GM20000 (cell line): ENCODE results near the gene TPRA1.

ENCODE experiments used
- DNase-seq: peaks from one replicate; pipeline ENCODE4 v3.0.0; 2012; ENCODE audit warnings: low spot score
- CTCF ChIP-seq: IDR thresholded peaks from 2 replicates; pipeline ENCODE4 v1.5.1; 2012; ENCODE audit warnings: mild to moderate bottlenecking, control low read depth; ENCODE audit errors: extremely low read depth, missing control alignments

Gene TPRA1

GRCh38 chr3:127632035-127632820 lies 41.7 kb upstream of the TPRA1 start:
- no peak for DNase-seq
- TF ChIP-seq CTCF, result no peak

GRCh38 chr3:127630811-127631714 lies 40.5 kb upstream of the TPRA1 start:
- no peak for TF ChIP-seq CTCF
- no peak for DNase-seq

GRCh38 chr3:127629467-127630403 lies 39.2 kb upstream of the TPRA1 start:
- TF ChIP-seq CTCF, result no peak
- DNase-seq, result peak; percentile 42

- peak; percentile 91 for DNase-seq
- no peak for TF ChIP-seq CTCF
These were observed 38.4 kb upstream of the TPRA1 start, which contains the start of gene PODXL2 for GRCh38 chr3:127628788-127629466. PODXL2 (plus strand) TSS chr3:127629185; CDS start chr3:127629220, 35 bp downstream.

- TF ChIP-seq CTCF, result no peak
- no peak for DNase-seq
These were observed 37.9 kb upstream of the TPRA1 start for GRCh38 chr3:127628426-127628787.

GRCh38 chr3:127625821-127626220 lies 35.3 kb upstream of the TPRA1 start:
- no peak for TF ChIP-seq CTCF

More at GRCh38 chr3:127625821-127626220, 35.3 kb upstream of the TPRA1 start:
- no peak for DNase-seq
